Measurements from ENCODE around the gene JARID2. TPM values are rescaled to one million over a fixed set of nuclear protein-coding genes. Genes with fewer than 3 reads are reported as not detected.

Gene JARID2
- total and polyA plus RNA-seq, 4 donors, result 3.8 to 14.8 (median 12.0) TPM

- WGBS, 2 donors, result 74 to 87% methylated on average over 9 of the region's 9 CpGs
- Histone ChIP-seq H3K9ac (ENCODE audit: insufficient read depth in 1 of 2, low read length in 2 of 2) (no peak overlapping the region), H3K4me3 (no peak overlapping the region), H3K4me1 (ENCODE audit: control insufficient read depth in 5 of 5, insufficient read depth in 5 of 5, low read length in 5 of 5) (peaks cover 0 to 6% (median 0%) of the 10 kb centered on the region in 5 donors), H3K9me3 (ENCODE audit: control insufficient read depth in 4 of 4, insufficient read depth in 3 of 4, low read length in 3 of 4) (no peaks in the 10 kb centered on the region), H3K27ac (ENCODE audit: low read depth in 1 of 2, low read length in 1 of 2) (no peak overlapping the region), H3K27me3 (ENCODE audit: control insufficient read depth in 3 of 3, insufficient read depth in 3 of 3, low read length in 2 of 3) (no peaks in the 10 kb centered on the region), H3K36me3 (ENCODE audit: control insufficient read depth in 4 of 4, insufficient read depth in 4 of 4, low read length in 4 of 4) (peaks cover 0 to 44% (median 28%) of the 10 kb centered on the region in 4 donors)
- ATAC-seq (ENCODE audit: insufficient read depth, low FRiP score) (no peak), DNase-seq (no peak)
- TF ChIP-seq, protein P1, sequence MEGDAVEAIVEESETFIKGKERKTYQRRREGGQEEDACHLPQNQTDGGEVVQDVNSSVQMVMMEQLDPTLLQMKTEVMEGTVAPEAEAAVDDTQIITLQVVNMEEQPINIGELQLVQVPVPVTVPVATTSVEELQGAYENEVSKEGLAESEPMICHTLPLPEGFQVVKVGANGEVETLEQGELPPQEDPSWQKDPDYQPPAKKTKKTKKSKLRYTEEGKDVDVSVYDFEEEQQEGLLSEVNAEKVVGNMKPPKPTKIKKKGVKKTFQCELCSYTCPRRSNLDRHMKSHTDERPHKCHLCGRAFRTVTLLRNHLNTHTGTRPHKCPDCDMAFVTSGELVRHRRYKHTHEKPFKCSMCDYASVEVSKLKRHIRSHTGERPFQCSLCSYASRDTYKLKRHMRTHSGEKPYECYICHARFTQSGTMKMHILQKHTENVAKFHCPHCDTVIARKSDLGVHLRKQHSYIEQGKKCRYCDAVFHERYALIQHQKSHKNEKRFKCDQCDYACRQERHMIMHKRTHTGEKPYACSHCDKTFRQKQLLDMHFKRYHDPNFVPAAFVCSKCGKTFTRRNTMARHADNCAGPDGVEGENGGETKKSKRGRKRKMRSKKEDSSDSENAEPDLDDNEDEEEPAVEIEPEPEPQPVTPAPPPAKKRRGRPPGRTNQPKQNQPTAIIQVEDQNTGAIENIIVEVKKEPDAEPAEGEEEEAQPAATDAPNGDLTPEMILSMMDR (IDR thresholded peaks at IDR 0.05; ENCODE audit: control extremely low read depth, extremely low read depth), result no peak
These were observed 266.9 kb downstream of the JARID2 start for GRCh38 chr6:15512721-15513120.

GRCh38 chr6:15513131-15513771 lies 267.4 kb downstream of the JARID2 start:
- Histone ChIP-seq H3K9ac (ENCODE audit: insufficient read depth in 1 of 2, low read length in 2 of 2) (no peak overlapping the region), H3K27ac (ENCODE audit: low read depth in 1 of 2, low read length in 1 of 2) (no peak overlapping the region), H3K36me3 (ENCODE audit: control insufficient read depth in 4 of 4, insufficient read depth in 4 of 4, low read length in 4 of 4) (peaks cover 0 to 47% (median 27%) of the 10 kb centered on the region in 4 donors), H3K27me3 (ENCODE audit: control insufficient read depth in 3 of 3, insufficient read depth in 3 of 3, low read length in 2 of 3) (no peaks in the 10 kb centered on the region), H3K9me3 (ENCODE audit: control insufficient read depth in 4 of 4, insufficient read depth in 3 of 4, low read length in 3 of 4) (no peaks in the 10 kb centered on the region), H3K4me3 (no peak overlapping the region), H3K4me1 (ENCODE audit: control insufficient read depth in 5 of 5, insufficient read depth in 5 of 5, low read length in 5 of 5) (peaks cover 0 to 6% (median 0%) of the 10 kb centered on the region in 5 donors)
- TF ChIP-seq, protein P1 (IDR thresholded peaks at IDR 0.05; ENCODE audit: control extremely low read depth, extremely low read depth), result no peak
- DNase-seq (no peak), ATAC-seq (ENCODE audit: insufficient read depth, low FRiP score) (no peak)
- 93 to 94% methylated on average over 34 of the region's 34 CpGs for WGBS, 2 donors

DNA sequence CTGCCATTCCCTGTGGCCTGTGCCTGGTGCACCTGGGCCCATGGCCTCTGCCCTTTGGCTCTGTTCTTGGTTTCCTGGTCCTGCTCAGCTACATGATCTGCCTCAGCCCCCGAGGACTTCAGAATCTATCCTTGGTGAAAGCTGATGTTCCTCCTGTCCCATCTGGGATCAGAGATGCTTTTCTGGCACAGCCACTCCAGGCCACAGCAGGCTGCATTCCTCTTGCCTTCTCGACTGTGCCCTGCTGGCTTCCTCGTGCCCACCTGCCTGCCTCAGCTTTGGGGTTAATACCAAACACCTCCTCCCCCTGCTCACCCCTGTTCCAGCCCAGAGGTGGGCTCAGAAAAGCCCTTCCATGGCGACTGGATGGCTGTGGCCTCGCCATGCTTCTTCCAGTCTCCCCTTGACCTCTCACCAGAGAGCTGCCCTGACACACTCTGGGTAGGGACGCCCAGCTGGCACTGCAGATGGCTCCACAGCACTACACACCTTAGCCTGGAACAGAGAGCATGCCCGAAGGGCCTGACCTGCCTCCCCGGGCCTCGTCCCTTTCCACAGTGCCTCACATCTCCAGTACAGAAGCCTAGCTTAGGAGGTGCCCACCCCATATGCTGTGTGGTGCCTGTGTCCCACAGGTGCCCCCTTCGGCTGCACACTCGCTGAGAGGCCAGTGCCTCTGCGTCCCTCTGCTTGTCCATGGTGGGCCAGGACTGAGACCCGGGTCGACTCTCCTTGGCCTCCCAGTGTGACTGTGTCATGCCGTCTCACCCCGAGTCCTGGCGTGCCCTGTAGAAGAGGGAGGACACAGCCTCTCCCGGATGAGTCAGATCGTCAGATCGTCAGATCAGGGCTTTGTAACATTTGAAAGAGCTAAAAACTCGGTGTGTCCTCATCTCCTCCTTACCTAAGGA lies 268.2 kb downstream of the JARID2 start:
- H3K36me3 ChIP-seq (ENCODE audit: control insufficient read depth in 4 of 4, insufficient read depth in 4 of 4, low read length in 4 of 4), result peaks cover 0 to 51% (median 27%) of the 10 kb centered on the region in 4 donors
- no peak for ATAC-seq (ENCODE audit: insufficient read depth, low FRiP score)

More for the DNA sequence above, 268.2 kb downstream of the JARID2 start:
- Histone ChIP-seq H3K9ac (ENCODE audit: insufficient read depth in 1 of 2, low read length in 2 of 2) (no peak overlapping the region), H3K4me1 (ENCODE audit: control insufficient read depth in 5 of 5, insufficient read depth in 5 of 5, low read length in 5 of 5) (peaks cover 0 to 6% (median 0%) of the 10 kb centered on the region in 5 donors), H3K9me3 (ENCODE audit: control insufficient read depth in 4 of 4, insufficient read depth in 3 of 4, low read length in 3 of 4) (no peaks in the 10 kb centered on the region), H3K27ac (ENCODE audit: low read depth in 1 of 2, low read length in 1 of 2) (no peak overlapping the region), H3K27me3 (ENCODE audit: control insufficient read depth in 3 of 3, insufficient read depth in 3 of 3, low read length in 2 of 3) (no peaks in the 10 kb centered on the region), H3K4me3 (no peak overlapping the region)
- TF ChIP-seq, protein P1 (IDR thresholded peaks at IDR 0.05; ENCODE audit: control extremely low read depth, extremely low read depth), result no peak
- 89 to 92% methylated on average over 21 of the region's 21 CpGs for WGBS, 2 donors
- DNase-seq, result no peak
